ENCODE measurements around the gene BRD4.

Gene BRD4

GRCh38 chr19:15255359-15255990 lies 76.9 kb downstream of the BRD4 start:
- H4K20me1 ChIP-seq (ENCODE audit: insufficient read depth, low read length) = peaks cover 96% of the 10 kb centered on the region
- no peak overlapping the region for H3K9ac ChIP-seq (ENCODE audit: low read depth, low read length)
- H3K9me3 ChIP-seq (ENCODE audit: insufficient read depth, low read length, severe bottlenecking) = no peaks in the 10 kb centered on the region
- peaks cover 94% of the 10 kb centered on the region for H3K79me2 ChIP-seq (ENCODE audit: insufficient read depth, low read length)
- no peaks in the 10 kb centered on the region for H3K27me3 ChIP-seq (ENCODE audit: insufficient read depth, low read length, poor library complexity)
- H3K27ac ChIP-seq (ENCODE audit: low read length) = no peak overlapping the region
- peaks cover 100% of the 10 kb centered on the region for H3K36me3 ChIP-seq (ENCODE audit: insufficient read depth, low read length)
- TF ChIP-seq EZH2 (IDR thresholded peaks at IDR 0.05; ENCODE audit: borderline replicate concordance, low read depth, low read length, severe bottlenecking) (no peak), CTCF (IDR thresholded peaks at IDR 0.05; ENCODE audit: borderline replicate concordance, extremely low read depth, low read length, poor library complexity, severe bottlenecking) (no peak)
- DNase-seq (no peak), ATAC-seq (ENCODE audit: insufficient read depth, low read depth) (no peak)
- no peak overlapping the region for H2AFZ ChIP-seq (ENCODE audit: low read depth, low read length)
- no peaks in the 10 kb centered on the region for H3K4me1 ChIP-seq (ENCODE audit: insufficient read depth, low read length)
- H3K4me3 ChIP-seq (ENCODE audit: low read depth in 1 of 2, low read length in 2 of 2) = no peak overlapping the region
- no peak overlapping the region for H3K4me2 ChIP-seq (ENCODE audit: insufficient read depth, low read length)

DNA sequence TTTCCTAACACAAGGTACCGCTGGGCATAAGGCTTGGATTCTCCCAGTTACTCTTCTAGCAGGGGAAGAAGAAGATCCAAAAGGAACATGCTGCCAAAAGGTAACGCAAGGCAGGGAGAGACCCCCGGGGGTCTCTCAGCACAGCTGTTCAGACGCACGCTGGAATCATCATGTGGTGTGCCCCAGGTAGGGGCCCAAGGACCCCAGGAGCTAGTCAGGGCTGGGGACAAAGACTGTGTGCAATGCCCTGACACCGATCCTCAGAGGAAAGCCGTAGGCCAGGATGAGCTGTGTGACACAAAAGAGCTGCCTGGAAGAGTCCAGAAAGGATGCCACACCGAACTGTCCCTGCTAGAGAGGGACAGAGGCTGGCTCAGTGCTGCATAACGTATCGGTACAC lies 77.8 kb downstream of the BRD4 start:
- Histone ChIP-seq H3K36me3 (ENCODE audit: insufficient read depth, low read length) (peaks cover 100% of the 10 kb centered on the region), H2AFZ (ENCODE audit: low read depth, low read length) (no peak overlapping the region), H3K4me2 (ENCODE audit: insufficient read depth, low read length) (no peak overlapping the region), H3K4me3 (ENCODE audit: low read depth in 1 of 2, low read length in 2 of 2) (no peak overlapping the region), H3K9me3 (ENCODE audit: insufficient read depth, low read length, severe bottlenecking) (no peaks in the 10 kb centered on the region), H4K20me1 (ENCODE audit: insufficient read depth, low read length) (peaks cover 96% of the 10 kb centered on the region), H3K79me2 (ENCODE audit: insufficient read depth, low read length) (peaks cover 95% of the 10 kb centered on the region), H3K9ac (ENCODE audit: low read depth, low read length) (no peak overlapping the region), H3K27ac (ENCODE audit: low read length) (no peak overlapping the region), H3K27me3 (ENCODE audit: insufficient read depth, low read length, poor library complexity) (no peaks in the 10 kb centered on the region), H3K4me1 (ENCODE audit: insufficient read depth, low read length) (no peaks in the 10 kb centered on the region)
- TF ChIP-seq EZH2 (IDR thresholded peaks at IDR 0.05; ENCODE audit: borderline replicate concordance, low read depth, low read length, severe bottlenecking) = no peak
- no peak for TF ChIP-seq CTCF (IDR thresholded peaks at IDR 0.05; ENCODE audit: borderline replicate concordance, extremely low read depth, low read length, poor library complexity, severe bottlenecking)
- no peak for ATAC-seq (ENCODE audit: insufficient read depth, low read depth)
- no peak for DNase-seq

DNA sequence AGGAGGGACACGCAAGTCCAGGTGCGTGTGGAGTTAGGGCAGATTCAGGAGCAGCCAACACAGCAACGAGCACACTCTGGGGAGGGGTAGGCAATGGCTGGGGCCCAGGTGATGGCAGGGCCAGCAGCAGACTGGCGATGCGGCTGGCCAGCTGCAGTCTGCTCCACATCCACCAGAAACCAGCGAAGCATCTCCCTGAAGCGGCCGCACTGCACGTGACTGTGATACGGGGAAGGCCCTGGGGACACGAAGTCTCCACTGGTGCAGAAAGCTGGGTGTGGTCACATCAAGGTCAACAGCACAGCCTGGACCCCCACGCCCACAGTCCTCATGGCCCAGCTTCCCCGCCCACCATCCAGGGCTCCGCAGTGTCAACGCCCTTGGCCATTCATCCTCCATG lies 78.8 kb downstream of the BRD4 start:
- H3K4me3 ChIP-seq (ENCODE audit: low read depth in 1 of 2, low read length in 2 of 2) = no peak overlapping the region
- peaks cover 100% of the 10 kb centered on the region for H3K36me3 ChIP-seq (ENCODE audit: insufficient read depth, low read length)
- TF ChIP-seq CTCF (IDR thresholded peaks at IDR 0.05; ENCODE audit: borderline replicate concordance, extremely low read depth, low read length, poor library complexity, severe bottlenecking) (no peak), EZH2 (IDR thresholded peaks at IDR 0.05; ENCODE audit: borderline replicate concordance, low read depth, low read length, severe bottlenecking) (no peak)
- H3K79me2 ChIP-seq (ENCODE audit: insufficient read depth, low read length) = peaks cover 95% of the 10 kb centered on the region
- no peak overlapping the region for H3K4me2 ChIP-seq (ENCODE audit: insufficient read depth, low read length)
- H3K4me1 ChIP-seq (ENCODE audit: insufficient read depth, low read length) = no peaks in the 10 kb centered on the region
- H4K20me1 ChIP-seq (ENCODE audit: insufficient read depth, low read length) = peaks cover 96% of the 10 kb centered on the region
- no peaks in the 10 kb centered on the region for H3K9me3 ChIP-seq (ENCODE audit: insufficient read depth, low read length, severe bottlenecking)
- H3K27ac ChIP-seq (ENCODE audit: low read length) = no peak overlapping the region
- H3K27me3 ChIP-seq (ENCODE audit: insufficient read depth, low read length, poor library complexity) = no peaks in the 10 kb centered on the region
- ATAC-seq (ENCODE audit: insufficient read depth, low read depth) = no peak
- no peak overlapping the region for H2AFZ ChIP-seq (ENCODE audit: low read depth, low read length)
- no peak for DNase-seq
- no peak overlapping the region for H3K9ac ChIP-seq (ENCODE audit: low read depth, low read length)

All from DND-41 (cell line).